Measurements from ENCODE around the gene PPFIA4. TPM values are rescaled to one million over a fixed set of nuclear protein-coding genes. Genes with fewer than 3 reads are reported as not detected.

The PPFIA4 gene
- total RNA-seq, 1 experiment from 2014 or later: 10.8 TPM

DNA sequence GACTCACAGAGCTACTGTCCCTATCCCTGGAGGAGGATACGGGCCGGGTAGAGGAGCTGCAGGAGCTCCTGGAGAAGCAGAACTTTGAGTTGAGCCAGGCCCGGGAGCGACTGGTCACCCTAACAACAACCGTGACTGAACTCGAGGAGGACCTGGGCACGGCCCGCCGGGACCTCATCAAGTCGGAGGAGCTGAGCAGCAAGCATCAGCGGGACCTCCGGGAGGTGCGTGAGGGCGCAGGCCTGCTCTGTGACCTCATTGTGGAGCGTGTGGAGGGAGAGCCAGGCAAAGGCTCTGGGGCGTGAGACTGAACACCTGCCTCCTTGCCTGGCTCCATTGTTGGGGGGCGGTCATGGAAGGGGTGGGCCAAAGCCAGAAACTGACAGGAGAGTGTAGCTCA lies 19.0 kb downstream of the PPFIA4 start:
- ChIA-PET CTCF (interaction anchor here (2.4 kb wide), 1 partner anchor 223 kb away, joined by 15 read pairs; no protein-coding TSS in a partner anchor), POLR2A (no interaction called here), RAD21 (ENCODE audit: low non-redundant PET in 1 of 2, low total read pairs in 2 of 2, uncharacterized antibody in 2 of 2, unreplicated experiment in 2 of 2) (interaction anchor here in 1 of 2 experiments (1.1 kb wide), 1 partner anchor 222 kb away, joined by 3 read pairs; no protein-coding TSS in a partner anchor)
- Histone ChIP-seq H3K9me2 (ENCODE audit: insufficient read depth) (no peaks in the 10 kb centered on the region), H3K27me3 (ENCODE audit: insufficient read depth, low read length) (no peaks in the 10 kb centered on the region), H3K9me3 (ENCODE audit: control insufficient read depth in 1 of 2, insufficient read depth in 1 of 2, low read depth in 1 of 2, low read length in 2 of 2) (no peaks in the 10 kb centered on the region), H2AFZ (ENCODE audit: low read depth, low read length, poor library complexity, severe bottlenecking) (no peak overlapping the region), H3K9ac (ENCODE audit: low read length) (no peak overlapping the region), H3K36me3 (ENCODE audit: control insufficient read depth in 1 of 2, insufficient read depth in 2 of 2, low read length in 2 of 2) (0 out of 4 replicates have a peak, but pooled peaks cover 0 to 3% of the 10 kb centered on the region in 2 experiments), H3K79me2 (ENCODE audit: insufficient read depth, low read length) (no peaks in the 10 kb centered on the region), H3K4me3 (replicated peaks in 1 of 2; ENCODE audit: low read depth in 1 of 2, low read length in 2 of 2) (no peak overlapping the region), H3K27ac (ENCODE audit: low read depth, low read length) (no peak overlapping the region), H3K4me1 (ENCODE audit: control insufficient read depth in 1 of 2, insufficient read depth in 2 of 2, low read length in 2 of 2) (peaks cover 8 to 34% of the 10 kb centered on the region in 2 experiments), H4K20me1 (ENCODE audit: insufficient read depth) (no peaks in the 10 kb centered on the region), H3K4me2 (ENCODE audit: low read length) (no peak overlapping the region)
- intact Hi-C loops (cut with micrococcal nuclease): no loop called here
- TF ChIP-seq, protein P1, sequence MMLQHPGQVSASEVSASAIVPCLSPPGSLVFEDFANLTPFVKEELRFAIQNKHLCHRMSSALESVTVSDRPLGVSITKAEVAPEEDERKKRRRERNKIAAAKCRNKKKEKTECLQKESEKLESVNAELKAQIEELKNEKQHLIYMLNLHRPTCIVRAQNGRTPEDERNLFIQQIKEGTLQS (IDR thresholded peaks at IDR 0.05): no peak
- TF ChIP-seq, protein P2, sequence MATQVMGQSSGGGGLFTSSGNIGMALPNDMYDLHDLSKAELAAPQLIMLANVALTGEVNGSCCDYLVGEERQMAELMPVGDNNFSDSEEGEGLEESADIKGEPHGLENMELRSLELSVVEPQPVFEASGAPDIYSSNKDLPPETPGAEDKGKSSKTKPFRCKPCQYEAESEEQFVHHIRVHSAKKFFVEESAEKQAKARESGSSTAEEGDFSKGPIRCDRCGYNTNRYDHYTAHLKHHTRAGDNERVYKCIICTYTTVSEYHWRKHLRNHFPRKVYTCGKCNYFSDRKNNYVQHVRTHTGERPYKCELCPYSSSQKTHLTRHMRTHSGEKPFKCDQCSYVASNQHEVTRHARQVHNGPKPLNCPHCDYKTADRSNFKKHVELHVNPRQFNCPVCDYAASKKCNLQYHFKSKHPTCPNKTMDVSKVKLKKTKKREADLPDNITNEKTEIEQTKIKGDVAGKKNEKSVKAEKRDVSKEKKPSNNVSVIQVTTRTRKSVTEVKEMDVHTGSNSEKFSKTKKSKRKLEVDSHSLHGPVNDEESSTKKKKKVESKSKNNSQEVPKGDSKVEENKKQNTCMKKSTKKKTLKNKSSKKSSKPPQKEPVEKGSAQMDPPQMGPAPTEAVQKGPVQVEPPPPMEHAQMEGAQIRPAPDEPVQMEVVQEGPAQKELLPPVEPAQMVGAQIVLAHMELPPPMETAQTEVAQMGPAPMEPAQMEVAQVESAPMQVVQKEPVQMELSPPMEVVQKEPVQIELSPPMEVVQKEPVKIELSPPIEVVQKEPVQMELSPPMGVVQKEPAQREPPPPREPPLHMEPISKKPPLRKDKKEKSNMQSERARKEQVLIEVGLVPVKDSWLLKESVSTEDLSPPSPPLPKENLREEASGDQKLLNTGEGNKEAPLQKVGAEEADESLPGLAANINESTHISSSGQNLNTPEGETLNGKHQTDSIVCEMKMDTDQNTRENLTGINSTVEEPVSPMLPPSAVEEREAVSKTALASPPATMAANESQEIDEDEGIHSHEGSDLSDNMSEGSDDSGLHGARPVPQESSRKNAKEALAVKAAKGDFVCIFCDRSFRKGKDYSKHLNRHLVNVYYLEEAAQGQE (IDR thresholded peaks at IDR 0.05; ENCODE audit: low read depth): no peak
- TF ChIP-seq POLR2AphosphoS5 (IDR thresholded peaks at IDR 0.05; ENCODE audit: low read depth, low read length) (no peak), ELF1 (IDR thresholded peaks at IDR 0.05; ENCODE audit: borderline replicate concordance, low read depth) (no peak)
- DNase-seq (ENCODE audit: low read depth, low spot score) (no peak), ATAC-seq (no peak)
- BruUV-seq (replicated peaks): no TSS peak

Measured in HCT116 (cell line).